Gastrocnemius medialis (tissue), 4 donors: ENCODE results near the gene ATG9A.

Experiments
- CTCF ChIP-seq, 5 experiments: fragments of 450-650 bp in 3 of 5; fragments of 200-600 bp in 2 of 5; sonication (generic) in 2 of 5; IDR thresholded peaks in 4 of 5; conservative IDR thresholded peaks in 1 of 5; 1 replicate in 4 of 5; 2 replicates in 1 of 5; pipeline ENCODE4 v1.5.1; 2016 to 2019; ENCODE audit warnings: antibody characterized with exemption in 5 of 5, mild to moderate bottlenecking in 3 of 5, moderate library complexity in 3 of 5
- POLR2A ChIP-seq, 2 donors: fragments of 450-650 bp; IDR thresholded peaks; one replicate each; pipeline ENCODE4 v1.6.1; 2017; ENCODE audit warnings: antibody characterized with exemption in 2 of 2, mild to moderate bottlenecking in 2 of 2, moderate library complexity in 2 of 2

GRCh38 chr2:219247678-219248642 is 18.5 kb upstream of the ATG9A start:
- no peak for TF ChIP-seq CTCF (IDR thresholded peaks at IDR 0.05 in 4 of 5, conservative IDR thresholded peaks at IDR 0.05 in 1 of 5)
- TF ChIP-seq POLR2A (IDR thresholded peaks at IDR 0.05) = no peak
